Colonic mucosa (tissue), 4 donors: ENCODE data around the gene NIPSNAP3A. TPM values are rescaled to one million over a fixed set of nuclear protein-coding genes. Genes with fewer than 3 reads are reported as not detected.

Experiments used
- DNase-seq: peaks from one replicate; pipeline ENCODE4 v3.0.0-alpha.2; 2020
- H3K27ac ChIP-seq: fragments of 200-600 bp; one replicate; pipeline ENCODE4 v1.8.0; 2021
- H3K27me3 ChIP-seq: fragments of 200-600 bp; one replicate; pipeline ENCODE4 v1.8.0; 2021
- H3K36me3 ChIP-seq: fragments of 200-600 bp; one replicate; pipeline ENCODE4 v1.8.0; 2021
- H3K4me1 ChIP-seq: fragments of 200-600 bp; one replicate; pipeline ENCODE4 v1.8.0; 2021; ENCODE audit warnings: mild to moderate bottlenecking
- H3K4me3 ChIP-seq: fragments of 200-600 bp; one replicate; pipeline ENCODE4 v1.8.0; 2021
- H3K9ac ChIP-seq, 2 donors: one replicate each; pipeline ENCODE4 v1.7.0; 2013; ENCODE audit warnings: control low read depth in 2 of 2, low read depth in 2 of 2, low read length in 2 of 2
- H3K9me3 ChIP-seq: fragments of 200-600 bp; one replicate; pipeline ENCODE4 v1.8.0; 2021
- CTCF ChIP-seq: fragments of 200-600 bp; IDR thresholded peaks from one replicate; pipeline ENCODE4 v1.8.0; 2022; ENCODE audit warnings: antibody characterized with exemption, mild to moderate bottlenecking
- intact Hi-C: fragments of 100-400 bp; cut with DNase I; formaldehyde crosslinking; loops from one replicate; pipeline ENCODE4 v1.14.1; 2022
- total RNA-seq, 2 donors: library from RNA; stranded (reverse); fragmentation: NEBNext Ultra II Directional in 1 of 2; extraction: Animal tissue kit (Norgen Biotek cat#: 25700) in 1 of 2; gene quantifications; one replicate each; pipeline ENCODE4 v1.2.1, GENCODE V29; 2021
- donor health status: healthy.
- donor health status: DM: no; HTN: no; CAD: no.
- donor health status: DM: no; HTN: no; CAD: no.

Gene NIPSNAP3A
- total RNA-seq, 2 donors from 2014 or later, result 25.4 to 49.6 TPM

- Histone ChIP-seq H3K4me3 (peak overlapping the region; percentile 70), H3K36me3 (no peaks in the 10 kb centered on the region), H3K9ac (peak overlapping the region; percentile 80 to 85), H3K27me3 (no peaks in the 10 kb centered on the region), H3K9me3 (no peaks in the 10 kb centered on the region), H3K4me1 (no peaks in the 10 kb centered on the region), H3K27ac (peak overlapping the region; percentile 92)
- no peak for TF ChIP-seq CTCF
- no peak for DNase-seq
- intact Hi-C loops, result no loop called here
Measured at GRCh38 chr9:104747245-104747564, 278 bp upstream of the NIPSNAP3A start.

DNA sequence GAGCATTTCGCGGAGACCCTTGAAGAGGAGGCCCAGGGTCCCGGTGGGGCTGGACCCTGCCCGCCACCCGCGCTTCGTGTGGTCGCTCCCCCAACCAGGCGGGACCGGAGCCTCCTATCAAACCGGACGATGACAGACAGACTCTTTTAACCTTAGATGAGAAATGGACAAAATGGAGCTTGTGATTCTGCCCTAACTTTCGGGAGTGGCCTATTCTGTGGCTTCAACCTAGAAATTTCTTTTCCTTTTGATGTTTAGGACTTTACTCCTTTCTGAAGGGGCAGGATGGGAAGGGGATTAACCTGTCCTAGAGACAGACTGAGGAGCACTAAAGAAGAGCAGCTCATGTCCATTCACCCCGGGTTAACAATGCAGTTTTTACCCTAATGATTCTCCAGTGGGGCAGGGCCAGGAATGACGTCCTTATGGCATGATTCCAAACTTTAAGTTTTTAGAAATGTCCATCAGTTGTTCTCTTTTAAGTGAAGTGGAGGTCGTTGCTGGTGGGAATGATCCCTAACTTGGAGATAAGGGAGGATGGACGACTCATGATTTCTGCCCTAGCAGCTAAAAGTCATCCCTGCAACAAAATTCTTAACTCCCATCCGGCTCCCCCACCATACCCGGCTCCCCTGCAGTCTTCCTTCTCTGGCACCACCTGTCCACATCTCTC, 1.0 kb downstream of the NIPSNAP3A start:
- H3K4me1 ChIP-seq, result no peaks in the 10 kb centered on the region
- H3K9me3 ChIP-seq, result no peaks in the 10 kb centered on the region
- intact Hi-C loops, result no loop called here
- peak overlapping the region; percentile 92 for H3K27ac ChIP-seq
- no peaks in the 10 kb centered on the region for H3K36me3 ChIP-seq
- peak overlapping the region; percentile 80 to 85 for H3K9ac ChIP-seq
- H3K27me3 ChIP-seq, result no peaks in the 10 kb centered on the region
- H3K4me3 ChIP-seq, result peak overlapping the region; percentile 70
- TF ChIP-seq CTCF, result no peak
- no peak for DNase-seq

DNA sequence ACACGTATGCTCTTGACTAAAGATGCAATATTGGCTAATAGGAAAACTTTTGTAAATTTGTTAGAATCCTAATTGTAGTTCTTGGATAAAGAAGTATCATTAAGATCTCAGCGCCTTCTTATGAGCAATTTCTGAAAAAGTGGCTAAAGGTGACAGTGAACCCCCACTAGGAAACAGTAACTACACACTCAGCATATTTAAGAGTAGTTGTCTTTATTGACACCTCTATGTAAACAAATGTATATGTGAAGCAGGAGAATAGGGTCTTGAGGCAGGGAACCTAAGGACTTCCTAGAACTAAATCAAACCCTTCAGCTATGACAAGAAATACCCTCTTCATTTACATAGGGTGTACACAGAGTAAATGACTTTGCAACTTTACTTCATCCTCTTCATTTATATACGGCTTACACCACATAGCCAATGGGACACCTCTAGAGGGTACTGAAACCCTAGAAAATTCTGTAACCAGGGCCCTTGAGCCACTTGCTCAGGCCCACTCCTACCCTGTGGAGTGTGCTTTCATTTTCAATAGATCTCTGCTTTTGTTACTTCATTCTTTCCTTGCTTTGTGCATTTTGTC, 2.8 kb downstream of the NIPSNAP3A start:
- Histone ChIP-seq H3K9ac (no peak overlapping the region), H3K9me3 (no peaks in the 10 kb centered on the region), H3K36me3 (no peaks in the 10 kb centered on the region), H3K27me3 (no peaks in the 10 kb centered on the region), H3K4me3 (no peak overlapping the region), H3K27ac (no peak overlapping the region), H3K4me1 (no peaks in the 10 kb centered on the region)
- DNase-seq, result no peak
- TF ChIP-seq CTCF, result no peak
- intact Hi-C loops, result no loop called here

DNA sequence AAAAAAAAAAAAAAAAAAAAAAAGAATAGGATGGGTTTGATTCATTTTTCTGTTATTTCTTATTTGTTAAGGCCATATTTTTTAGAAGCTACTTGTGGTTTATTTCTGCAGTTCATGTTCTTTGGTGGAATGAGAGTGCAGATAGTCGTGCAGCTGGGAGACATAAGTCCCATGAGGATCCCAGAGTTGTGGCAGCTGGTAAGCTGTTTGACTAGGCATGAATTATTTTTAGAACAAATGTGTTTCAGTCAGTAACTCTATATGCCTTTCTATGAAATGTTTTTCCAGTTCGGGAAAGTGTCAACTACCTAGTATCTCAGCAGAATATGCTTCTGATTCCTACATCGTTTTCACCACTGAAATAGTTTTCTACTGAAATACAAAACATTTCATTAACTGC, 11.5 kb downstream of the NIPSNAP3A start:
- Histone ChIP-seq H3K4me1 (no peaks in the 10 kb centered on the region), H3K27me3 (no peaks in the 10 kb centered on the region), H3K9me3 (no peaks in the 10 kb centered on the region), H3K4me3 (no peak overlapping the region), H3K9ac (no peak overlapping the region), H3K27ac (no peak overlapping the region), H3K36me3 (no peaks in the 10 kb centered on the region)
- TF ChIP-seq CTCF, result no peak
- no peak for DNase-seq
- intact Hi-C loops, result no loop called here

GRCh38 chr9:104765138-104765537, 17.7 kb downstream of the NIPSNAP3A start:
- Histone ChIP-seq H3K36me3 (no peaks in the 10 kb centered on the region), H3K4me1 (peaks cover 8% of the 10 kb centered on the region), H3K4me3 (peak overlapping the region; percentile 68), H3K27ac (no peak overlapping the region), H3K9ac (no peak overlapping the region), H3K9me3 (no peaks in the 10 kb centered on the region), H3K27me3 (no peaks in the 10 kb centered on the region)
- intact Hi-C loops, result no loop called here
- TF ChIP-seq CTCF, result no peak
- no peak for DNase-seq
